K562 (cell line): ENCODE measurements around the gene PRKAG2.

ENCODE experiments used
- E2F3 ChIP-seq: fragments of 250-450 bp; sonication (Bioruptor Pico); IDR thresholded peaks from 2 replicates; pipeline ENCODE4 v1.4.0; 2020; ENCODE audit warnings: mild to moderate bottlenecking
- JUN ChIP-seq, 2 experiments: sonication (generic) in 1 of 2; formaldehyde crosslinking in 1 of 2; IDR thresholded peaks; 2 replicates each; pipeline versions ENCODE4 v1.6.1 to v1.8.0; 2012 to 2022; ENCODE audit warnings: borderline replicate concordance in 2 of 2, mild to moderate bottlenecking in 2 of 2, improper control_type of control experiment in 1 of 2, low read depth in 1 of 2, low read length in 1 of 2, missing genetic modification reagents in 1 of 2
- MYNN ChIP-seq, 2 experiments: sonication (generic); formaldehyde crosslinking in 1 of 2; IDR thresholded peaks; 2 replicates each; pipeline versions ENCODE4 v1.5.0 to v1.6.1; 2016 to 2020; ENCODE audit warnings: antibody characterized with exemption in 1 of 2, missing genetic modification reagents in 1 of 2
- ZNF232 ChIP-seq: sonication (generic); formaldehyde crosslinking; IDR thresholded peaks from 2 replicates; pipeline ENCODE4 v1.8.0; 2022; ENCODE audit warnings: mild to moderate bottlenecking, missing genetic modification reagents
- TF ChIP-seq, protein P1 (sequence below), 3 experiments: IDR thresholded peaks in 2 of 3; conservative IDR thresholded peaks in 1 of 3; 2 replicates each; pipeline ENCODE4 v1.5.1; 2011 to 2012; ENCODE audit warnings: low read length in 3 of 3, mild to moderate bottlenecking in 3 of 3, control low read depth in 2 of 3, improper control_type of control experiment in 1 of 3, inconsistent platforms in 1 of 3, low read depth in 1 of 3, mixed read lengths in 1 of 3, moderate library complexity in 1 of 3; ENCODE audit not compliant: insufficient read depth in 2 of 3
- TF ChIP-seq, protein P2 (sequence below), 2 experiments: fragments of 450-650 bp; IDR thresholded peaks; 2 replicates each; pipeline ENCODE4 v1.6.1; 2018; ENCODE audit warnings: mild to moderate bottlenecking in 2 of 2, low read depth in 1 of 2; ENCODE audit not compliant: partially characterized antibody in 2 of 2
- TF ChIP-seq, protein P3 (sequence below): fragments of 250-450 bp; sonication (Bioruptor Pico); IDR thresholded peaks from 2 replicates; pipeline ENCODE4 v1.8.0; 2022; ENCODE audit warnings: moderate library complexity, mild to moderate bottlenecking, inconsistent platforms

DNA sequence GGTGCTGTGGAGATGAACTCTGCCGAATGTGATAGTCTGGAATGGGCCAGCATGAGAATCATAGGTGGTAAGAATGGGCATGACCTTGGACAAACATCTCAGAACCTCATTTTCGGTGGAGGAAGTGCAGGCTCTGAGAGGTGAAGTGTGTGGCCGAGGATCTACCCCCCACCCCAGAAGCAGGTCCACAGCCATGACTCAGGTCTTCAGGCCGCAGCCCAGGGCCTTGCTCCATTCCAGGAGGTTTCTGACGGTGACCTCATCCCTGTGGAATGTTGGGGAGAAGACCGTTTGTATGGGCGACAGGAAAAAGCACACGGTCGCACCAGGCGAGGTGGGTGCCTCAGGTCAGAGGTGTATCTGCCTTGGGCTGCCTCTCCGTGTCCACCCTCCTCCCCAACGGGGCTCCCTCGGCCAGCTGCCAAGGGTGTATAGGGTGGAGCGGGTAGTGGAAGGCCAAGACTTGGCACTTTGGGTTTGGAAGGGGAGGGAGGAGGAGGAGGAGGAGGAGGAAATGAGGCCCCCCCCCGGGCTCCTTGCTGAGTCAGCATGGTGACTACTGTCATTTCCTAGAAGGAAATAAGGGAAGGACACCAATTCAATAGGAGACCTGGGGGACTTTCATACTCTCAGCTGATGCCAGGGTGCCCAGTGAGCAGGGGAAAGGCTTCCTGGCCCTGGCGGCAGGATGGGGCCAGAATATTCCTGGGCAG lies 189.2 kb downstream of the PRKAG2 start:
- TF ChIP-seq E2F3 (CRISPR knock-in tag) (no peak), ZNF232 (CRISPR knock-in tag) (no peak), MYNN (IDR thresholded peaks at IDR 0.05) (no peak), MYNN (CRISPR knock-in tag; IDR thresholded peaks at IDR 0.05) (no peak), JUN (IDR thresholded peaks at IDR 0.05; ENCODE audit: borderline replicate concordance, low read depth, low read length) (peak; percentile 91), JUN (CRISPR knock-in tag; IDR thresholded peaks at IDR 0.05; ENCODE audit: borderline replicate concordance) (0 out of 2 replicates have a peak, but pooled peaks have one; percentile 38)
- TF ChIP-seq, protein P1, sequence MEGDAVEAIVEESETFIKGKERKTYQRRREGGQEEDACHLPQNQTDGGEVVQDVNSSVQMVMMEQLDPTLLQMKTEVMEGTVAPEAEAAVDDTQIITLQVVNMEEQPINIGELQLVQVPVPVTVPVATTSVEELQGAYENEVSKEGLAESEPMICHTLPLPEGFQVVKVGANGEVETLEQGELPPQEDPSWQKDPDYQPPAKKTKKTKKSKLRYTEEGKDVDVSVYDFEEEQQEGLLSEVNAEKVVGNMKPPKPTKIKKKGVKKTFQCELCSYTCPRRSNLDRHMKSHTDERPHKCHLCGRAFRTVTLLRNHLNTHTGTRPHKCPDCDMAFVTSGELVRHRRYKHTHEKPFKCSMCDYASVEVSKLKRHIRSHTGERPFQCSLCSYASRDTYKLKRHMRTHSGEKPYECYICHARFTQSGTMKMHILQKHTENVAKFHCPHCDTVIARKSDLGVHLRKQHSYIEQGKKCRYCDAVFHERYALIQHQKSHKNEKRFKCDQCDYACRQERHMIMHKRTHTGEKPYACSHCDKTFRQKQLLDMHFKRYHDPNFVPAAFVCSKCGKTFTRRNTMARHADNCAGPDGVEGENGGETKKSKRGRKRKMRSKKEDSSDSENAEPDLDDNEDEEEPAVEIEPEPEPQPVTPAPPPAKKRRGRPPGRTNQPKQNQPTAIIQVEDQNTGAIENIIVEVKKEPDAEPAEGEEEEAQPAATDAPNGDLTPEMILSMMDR (IDR thresholded peaks at IDR 0.05 in 2 of 3, conservative IDR thresholded peaks at IDR 0.05 in 1 of 3; ENCODE audit: insufficient read depth in 2 of 3, low read depth in 1 of 3, low read length in 3 of 3) = no peak
- TF ChIP-seq, protein P2, sequence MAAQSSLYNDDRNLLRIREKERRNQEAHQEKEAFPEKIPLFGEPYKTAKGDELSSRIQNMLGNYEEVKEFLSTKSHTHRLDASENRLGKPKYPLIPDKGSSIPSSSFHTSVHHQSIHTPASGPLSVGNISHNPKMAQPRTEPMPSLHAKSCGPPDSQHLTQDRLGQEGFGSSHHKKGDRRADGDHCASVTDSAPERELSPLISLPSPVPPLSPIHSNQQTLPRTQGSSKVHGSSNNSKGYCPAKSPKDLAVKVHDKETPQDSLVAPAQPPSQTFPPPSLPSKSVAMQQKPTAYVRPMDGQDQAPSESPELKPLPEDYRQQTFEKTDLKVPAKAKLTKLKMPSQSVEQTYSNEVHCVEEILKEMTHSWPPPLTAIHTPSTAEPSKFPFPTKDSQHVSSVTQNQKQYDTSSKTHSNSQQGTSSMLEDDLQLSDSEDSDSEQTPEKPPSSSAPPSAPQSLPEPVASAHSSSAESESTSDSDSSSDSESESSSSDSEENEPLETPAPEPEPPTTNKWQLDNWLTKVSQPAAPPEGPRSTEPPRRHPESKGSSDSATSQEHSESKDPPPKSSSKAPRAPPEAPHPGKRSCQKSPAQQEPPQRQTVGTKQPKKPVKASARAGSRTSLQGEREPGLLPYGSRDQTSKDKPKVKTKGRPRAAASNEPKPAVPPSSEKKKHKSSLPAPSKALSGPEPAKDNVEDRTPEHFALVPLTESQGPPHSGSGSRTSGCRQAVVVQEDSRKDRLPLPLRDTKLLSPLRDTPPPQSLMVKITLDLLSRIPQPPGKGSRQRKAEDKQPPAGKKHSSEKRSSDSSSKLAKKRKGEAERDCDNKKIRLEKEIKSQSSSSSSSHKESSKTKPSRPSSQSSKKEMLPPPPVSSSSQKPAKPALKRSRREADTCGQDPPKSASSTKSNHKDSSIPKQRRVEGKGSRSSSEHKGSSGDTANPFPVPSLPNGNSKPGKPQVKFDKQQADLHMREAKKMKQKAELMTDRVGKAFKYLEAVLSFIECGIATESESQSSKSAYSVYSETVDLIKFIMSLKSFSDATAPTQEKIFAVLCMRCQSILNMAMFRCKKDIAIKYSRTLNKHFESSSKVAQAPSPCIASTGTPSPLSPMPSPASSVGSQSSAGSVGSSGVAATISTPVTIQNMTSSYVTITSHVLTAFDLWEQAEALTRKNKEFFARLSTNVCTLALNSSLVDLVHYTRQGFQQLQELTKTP (IDR thresholded peaks at IDR 0.05; ENCODE audit: low read depth in 1 of 2, partially characterized antibody in 2 of 2) = no peak
- TF ChIP-seq, protein P3, sequence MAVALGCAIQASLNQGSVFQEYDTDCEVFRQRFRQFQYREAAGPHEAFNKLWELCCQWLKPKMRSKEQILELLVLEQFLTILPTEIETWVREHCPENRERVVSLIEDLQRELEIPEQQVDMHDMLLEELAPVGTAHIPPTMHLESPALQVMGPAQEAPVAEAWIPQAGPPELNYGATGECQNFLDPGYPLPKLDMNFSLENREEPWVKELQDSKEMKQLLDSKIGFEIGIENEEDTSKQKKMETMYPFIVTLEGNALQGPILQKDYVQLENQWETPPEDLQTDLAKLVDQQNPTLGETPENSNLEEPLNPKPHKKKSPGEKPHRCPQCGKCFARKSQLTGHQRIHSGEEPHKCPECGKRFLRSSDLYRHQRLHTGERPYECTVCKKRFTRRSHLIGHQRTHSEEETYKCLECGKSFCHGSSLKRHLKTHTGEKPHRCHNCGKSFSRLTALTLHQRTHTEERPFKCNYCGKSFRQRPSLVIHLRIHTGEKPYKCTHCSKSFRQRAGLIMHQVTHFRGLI (CRISPR knock-in tag) = no peak
